Kidney tubule cell (primary cell): Measurements from ENCODE around the gene SLC38A8.

Source experiments
- DNase-seq: peaks from one replicate; pipeline ENCODE4 v3.0.0-alpha.2; 2018; ENCODE audit warnings: low spot score

The SLC38A8 gene

DNA sequence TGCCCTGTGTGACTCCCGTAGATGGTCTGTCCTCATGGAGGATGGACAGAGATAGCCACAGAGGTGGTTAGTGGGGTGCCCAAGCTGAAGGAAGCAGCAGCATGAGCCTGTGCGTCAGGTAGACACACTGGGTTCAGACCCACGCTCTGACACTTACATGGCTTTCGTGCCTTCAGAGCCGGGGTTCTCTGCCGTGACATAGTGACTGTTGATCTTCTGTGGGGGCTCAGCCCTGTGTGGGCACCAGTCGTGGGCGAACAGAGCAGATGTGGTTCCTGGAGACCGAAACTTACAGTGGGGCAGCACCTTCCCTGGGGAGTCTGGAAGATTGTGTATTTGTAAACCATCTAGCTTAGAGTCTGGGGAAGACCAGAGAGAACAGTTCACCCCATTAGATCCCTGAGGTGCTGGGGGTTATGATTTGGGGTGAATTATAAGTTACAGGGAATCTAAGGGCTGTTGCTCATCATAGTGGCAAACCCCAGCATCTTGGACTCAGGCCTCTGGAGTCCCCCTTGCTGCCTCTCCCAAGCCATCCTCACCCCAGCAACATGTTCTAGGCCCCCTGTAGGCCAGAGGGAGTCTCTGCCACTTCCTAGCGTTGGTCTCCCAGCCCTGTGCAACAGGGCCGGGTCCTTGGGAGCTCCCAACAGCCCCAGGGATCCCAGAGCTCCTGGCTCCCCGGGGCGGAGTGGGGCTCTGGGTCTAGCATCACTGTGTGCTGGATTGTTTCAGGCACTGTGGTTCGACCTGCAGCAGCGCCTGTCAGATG lies 45.9 kb downstream of the SLC38A8 start:
- DNase-seq = no peak

DNA sequence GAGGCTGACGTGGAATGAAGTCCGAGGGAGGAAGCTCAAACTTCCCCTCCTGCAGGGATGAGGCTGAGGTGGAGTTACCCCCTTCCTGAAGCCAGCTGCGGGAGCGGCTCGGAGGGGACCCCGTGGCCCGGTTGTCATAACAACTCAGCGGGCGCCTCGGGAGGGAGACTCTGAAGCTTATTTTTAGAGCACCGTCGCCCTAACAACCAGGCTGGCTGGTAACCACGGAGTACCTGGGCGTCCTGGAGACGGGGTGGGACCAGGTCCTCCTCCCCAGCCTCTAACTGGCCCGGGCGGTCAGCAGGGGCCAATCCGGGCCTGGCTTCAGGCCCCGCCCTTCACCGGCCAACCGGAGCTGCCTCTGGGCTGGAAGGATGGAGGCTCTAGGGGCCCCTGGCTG lies 46.8 kb downstream of the SLC38A8 start:
- DNase-seq = peak; percentile 46

DNA sequence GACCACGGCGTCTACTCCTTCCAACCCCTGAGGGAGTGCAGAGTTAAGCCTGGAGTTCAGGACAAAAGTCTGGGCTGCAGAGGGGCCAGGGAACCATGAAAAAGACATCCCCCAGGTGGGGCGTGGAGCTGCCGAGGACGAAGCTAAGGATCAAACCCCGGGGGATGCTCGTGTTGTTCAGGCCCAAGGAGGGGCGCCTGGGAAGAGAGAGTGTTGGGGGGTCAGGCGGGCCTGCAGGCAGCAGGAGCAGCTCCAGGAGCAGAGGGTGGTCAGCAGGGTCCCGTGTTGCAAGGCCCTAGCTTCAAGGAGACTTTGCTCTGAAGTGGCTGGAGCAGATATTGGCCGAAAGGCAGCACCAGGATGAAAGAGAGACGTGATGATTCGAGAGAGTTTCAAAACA lies 47.9 kb downstream of the SLC38A8 start:
- DNase-seq = no peak

DNA sequence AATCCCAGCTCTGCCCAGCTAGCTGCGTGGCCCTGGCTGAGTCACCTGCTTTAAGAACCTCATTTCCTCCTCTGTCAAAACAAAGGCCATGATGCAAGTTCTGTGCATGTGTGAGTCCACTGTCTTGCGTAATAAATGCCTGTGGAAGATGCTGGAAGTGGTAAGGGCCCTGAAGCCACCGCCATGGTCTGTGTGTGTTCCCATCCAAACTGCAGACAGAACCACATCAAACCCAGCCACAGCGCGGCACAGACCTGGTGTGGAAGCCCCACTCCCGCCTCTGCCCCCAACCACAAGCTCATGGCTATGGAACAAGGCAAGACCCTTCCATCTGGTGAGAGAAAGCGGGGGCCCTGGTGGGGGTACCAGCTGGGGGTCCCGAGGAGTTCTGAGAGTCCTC lies 48.5 kb downstream of the SLC38A8 start:
- peak; percentile 86 for DNase-seq

DNA sequence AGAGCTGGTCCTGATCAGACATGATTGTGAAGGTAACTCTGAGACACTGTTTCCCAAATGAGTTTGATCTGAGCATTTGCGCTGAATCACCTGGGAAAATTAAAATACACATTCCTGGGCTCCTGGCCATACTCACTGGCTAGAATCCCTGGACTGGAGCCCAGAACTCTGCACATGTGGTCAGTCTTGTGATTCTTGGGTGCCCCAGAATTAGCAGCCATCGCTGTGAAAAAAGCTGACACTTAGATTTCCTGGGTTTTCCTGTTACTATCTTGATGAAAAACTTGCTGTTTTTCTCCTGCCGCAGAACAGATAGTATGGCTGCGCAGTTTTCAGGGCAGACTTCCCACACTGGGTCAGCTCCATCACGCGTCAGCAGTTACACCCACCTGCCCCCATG lies 50.0 kb downstream of the SLC38A8 start:
- peak; percentile 84 for DNase-seq

DNA sequence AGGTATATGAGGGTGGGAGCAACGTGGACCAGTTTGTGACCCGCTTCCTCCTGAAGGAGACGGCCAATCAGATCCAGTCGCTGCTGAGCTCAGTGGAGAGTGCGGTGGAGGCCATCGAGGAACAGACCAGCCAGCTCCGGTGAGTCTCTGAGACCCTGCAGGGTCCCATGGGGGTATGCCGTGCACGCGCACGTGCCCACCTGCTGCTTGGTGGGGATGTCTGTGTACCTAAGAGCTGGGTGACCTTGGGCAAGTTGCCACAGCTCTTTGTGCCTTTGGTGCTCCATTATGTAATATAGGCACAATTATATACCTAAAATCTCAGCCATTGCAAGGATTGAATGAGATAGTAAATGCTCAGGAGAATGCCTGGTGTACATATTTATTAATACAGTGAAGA lies 52.1 kb downstream of the SLC38A8 start:
- no peak for DNase-seq

DNA sequence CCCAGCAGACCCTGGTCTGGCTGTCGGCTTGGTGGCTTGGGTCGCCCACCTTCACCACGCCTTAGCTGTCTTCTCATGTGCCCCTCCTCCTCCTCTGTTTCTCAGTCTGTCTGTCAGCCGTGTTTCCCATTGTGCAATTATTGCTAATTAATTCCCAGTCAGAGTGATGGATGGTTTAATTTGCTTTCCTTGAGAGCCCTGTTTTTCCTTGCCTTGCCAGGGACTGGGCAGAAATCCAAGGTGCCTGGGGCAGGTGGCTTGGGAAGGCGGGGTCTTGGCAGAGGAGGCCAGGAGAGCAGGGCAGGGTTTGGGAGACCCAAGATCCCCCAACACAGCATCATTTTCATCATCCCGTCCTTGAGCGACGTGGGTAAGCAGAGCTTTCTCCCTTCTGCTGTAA lies 53.3 kb downstream of the SLC38A8 start:
- no peak for DNase-seq

DNA sequence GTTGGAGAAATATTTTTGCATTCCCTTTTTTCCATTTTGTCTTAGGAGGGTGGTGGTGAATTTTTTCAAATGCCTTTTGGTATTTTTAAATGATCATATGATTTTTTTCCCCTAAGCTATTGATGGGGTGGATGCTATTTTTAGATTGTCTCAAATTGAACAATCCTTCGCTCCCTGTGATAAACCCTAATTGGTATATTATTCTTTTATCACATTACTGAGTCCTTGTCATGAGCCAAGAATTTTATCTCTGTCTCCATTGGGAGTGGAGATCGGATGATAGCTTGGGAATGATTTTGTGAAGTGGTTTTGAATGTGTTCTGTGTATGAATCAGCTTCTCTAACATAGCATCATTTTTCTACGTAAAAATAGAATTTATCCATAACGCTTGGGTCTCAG lies 59.1 kb downstream of the SLC38A8 start:
- no peak for DNase-seq

DNA sequence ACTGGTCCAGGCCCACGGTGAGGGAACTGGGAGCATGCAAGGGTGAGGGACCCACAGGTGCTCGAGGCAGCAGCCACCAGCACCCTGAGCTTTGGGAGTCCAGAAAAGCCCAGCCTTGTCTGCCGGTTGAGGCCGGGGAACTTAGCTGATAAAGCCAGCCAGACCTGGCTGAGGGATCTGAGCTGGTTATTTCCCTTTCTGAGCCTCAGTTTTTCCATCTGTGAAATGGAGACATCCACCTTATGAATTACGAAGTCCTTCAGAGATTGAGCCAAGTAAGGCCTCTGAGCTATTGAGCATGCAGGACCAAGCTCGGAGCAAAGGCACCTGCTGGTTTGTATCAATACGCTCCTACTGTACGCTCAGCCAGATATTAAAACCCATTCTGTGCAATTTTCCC lies 60.8 kb downstream of the SLC38A8 start:
- DNase-seq = no peak

DNA sequence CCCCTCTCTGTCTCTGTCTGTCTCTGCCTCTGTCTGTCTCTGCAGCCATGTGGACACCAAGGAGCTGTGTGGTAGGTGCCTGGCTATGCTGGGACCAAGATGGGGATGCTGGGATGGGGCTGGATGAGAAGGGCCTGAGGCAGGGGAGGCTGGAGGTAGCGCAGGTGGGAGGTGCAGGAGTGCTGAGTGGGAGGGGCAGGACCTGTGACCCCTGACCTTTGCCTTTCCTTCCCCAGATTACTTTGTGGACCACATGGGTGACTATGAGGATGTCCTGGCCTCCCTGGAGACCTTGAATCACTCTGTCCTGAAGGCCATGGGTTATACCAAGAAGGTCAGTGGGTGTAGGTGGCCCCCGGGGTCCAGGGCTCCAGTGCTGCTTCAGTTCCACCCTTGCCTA lies 61.8 kb downstream of the SLC38A8 start:
- no peak for DNase-seq

DNA sequence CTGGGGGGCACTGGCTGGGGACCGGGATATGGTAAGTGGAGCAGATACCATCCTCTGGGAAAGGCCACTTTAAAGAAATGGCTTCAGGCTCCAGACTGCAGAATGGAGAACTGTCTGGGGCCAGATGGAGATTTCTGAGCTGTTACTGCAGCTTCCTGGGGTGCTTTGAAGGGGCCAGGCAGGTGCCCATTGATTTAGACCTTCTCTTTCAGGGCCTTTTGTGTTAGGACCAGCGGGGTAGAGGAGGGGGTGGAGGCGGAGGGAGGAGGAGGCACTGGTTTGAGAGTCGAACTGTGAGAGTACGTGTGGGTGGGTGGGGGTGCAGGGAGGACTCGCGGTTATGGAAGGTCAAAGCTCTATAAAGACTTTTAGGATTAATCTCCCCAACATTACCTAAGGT lies 63.2 kb downstream of the SLC38A8 start:
- DNase-seq = no peak

DNA sequence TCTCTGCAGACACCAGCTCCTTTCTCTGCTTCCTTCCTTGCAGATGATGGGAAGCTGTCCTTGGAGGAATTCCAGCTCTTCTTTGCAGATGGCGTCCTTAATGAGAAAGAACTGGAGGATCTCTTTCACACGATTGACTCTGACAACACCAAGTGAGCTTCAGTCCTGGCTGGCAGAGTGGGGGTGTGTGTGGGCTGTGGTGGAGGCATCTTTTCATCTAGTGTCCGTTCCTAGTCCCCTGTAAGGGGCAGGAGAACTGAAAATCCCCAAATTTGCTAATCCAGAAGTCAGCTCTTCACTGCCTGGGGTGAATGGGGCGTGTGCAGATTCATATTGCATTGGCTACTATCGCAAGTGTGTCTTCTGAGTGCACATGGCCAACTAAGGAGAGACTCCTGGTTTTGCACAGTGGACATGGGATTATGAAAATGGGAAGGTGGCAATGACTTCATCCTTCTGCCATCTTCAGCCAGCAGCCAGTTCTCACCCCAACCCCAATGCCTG lies 64.1 kb downstream of the SLC38A8 start:
- no peak for DNase-seq

DNA sequence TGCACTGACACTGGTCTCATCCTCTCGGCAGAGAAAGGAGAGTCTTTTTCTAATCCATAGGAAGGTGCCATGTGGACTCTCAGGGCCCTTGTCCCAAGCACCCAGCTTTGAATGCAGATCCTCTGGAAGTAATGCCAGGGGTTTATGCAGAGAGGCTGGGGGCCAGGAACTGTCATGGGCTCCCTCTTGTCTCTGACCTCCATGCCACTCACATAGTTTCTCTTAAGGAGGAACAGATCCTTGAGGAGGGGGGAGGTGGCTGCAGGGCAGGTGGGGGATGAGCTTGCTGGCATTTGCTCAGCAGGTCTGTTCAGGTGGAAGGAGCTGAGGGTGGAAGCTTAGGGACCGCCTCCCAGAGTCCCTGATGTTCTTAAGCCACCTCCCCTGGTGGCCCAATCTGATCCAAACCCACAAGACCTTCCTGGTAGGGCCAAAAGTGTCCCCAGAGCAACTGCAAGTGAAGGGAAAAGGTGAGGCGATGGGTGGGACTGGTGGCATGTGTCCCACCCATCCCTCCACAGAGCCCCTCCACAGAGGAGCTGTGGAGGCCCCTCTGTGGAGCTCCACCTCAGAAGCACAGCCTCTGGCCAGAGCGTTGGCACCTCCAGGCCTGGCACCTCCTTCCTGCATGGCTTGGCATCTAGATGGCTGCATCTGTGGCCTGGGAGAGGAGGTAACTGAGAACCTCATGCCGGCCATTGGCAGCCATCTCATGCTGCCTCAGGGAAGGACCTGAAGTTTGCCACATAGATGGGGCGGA lies 65.4 kb downstream of the SLC38A8 start:
- no peak for DNase-seq

DNA sequence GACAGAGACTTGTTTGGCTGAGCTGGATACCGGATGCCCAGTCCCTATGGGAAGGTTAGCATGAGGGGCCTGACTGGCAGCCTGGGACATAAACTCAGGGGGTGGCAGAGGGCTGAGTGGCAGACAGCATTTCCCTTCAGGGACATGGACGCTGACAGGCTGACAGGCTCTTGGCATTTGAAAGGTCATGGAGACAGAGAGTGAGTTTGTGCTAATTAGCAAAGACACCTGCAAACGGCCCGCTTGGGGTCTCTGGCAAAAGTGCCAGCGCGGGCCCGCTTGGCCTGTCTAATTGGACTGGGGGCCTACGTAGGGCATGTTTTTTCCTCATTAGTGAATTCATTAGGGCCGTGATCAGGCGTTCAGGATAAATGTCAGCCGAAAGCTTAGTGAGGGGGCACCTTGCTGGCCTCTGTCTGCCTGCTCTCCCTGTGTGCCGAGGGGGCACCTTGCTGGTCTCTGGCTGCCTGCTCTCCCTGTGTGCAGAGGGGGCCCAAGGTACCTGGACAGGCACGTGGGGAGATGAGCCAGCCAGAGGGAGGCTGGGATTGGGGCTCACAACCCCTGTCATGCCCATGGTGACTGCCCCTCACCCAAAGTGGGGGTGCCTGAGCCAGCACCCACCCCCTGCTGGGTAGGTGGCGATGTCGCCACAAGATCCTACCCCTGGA lies 66.9 kb downstream of the SLC38A8 start:
- no peak for DNase-seq

DNA sequence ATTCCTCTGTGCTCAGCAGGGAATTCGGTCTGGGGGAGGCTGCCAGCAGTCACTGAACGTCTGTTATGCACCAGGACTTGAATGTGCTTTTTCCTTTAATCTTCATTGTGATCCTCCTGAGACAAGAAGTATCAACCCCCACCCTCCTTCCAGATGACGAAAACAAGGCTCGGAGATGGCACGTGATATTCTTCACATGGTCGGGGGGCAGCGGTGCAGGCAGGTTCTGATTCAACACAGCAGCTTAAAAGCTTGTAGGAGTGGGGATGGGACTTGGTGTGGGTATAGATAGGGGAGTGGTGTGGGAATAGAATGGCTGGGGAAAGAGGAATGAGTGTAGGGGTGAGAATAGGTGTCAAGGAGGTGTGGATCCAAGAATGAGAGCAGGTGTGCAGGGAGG lies 68.1 kb downstream of the SLC38A8 start:
- DNase-seq = no peak

DNA sequence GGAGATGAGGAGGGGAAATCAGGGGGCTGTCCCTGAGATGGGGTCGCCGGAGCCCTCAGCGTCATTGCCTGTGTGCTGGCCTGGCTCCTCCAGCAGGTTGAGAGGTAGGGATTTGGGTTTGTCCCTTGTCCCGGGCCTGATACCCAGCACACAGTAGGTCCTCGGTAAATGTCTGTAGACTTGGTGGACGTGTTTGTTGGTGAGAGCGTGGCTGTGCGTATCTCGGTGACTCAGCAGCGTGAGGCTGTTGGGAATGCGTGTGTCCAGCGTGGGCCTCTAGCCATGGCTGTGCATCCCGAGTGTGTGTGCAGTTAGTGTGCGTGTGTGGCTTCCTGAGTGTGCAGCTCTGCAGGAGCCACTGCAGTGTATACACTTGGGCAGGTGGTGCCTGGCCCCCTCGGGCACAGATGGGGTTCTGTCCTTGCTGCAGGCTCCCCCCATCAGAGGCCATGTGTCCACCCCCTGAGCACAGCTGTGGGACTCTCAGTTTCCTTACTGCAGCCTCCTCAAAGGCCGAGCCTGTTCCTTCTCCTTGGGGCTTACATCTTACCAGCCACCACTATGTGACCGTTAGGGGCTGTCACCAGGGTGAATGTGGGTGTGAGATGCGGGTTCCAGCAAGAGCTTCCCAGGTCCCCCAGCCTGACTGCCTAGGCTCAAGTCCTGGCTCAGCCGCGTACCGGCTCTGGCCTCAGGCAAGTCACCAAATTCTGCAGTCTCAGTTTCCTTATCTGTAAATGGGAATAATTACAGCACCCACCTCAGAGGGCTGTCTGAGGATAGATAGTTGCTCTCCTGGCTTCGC lies 68.8 kb downstream of the SLC38A8 start:
- DNase-seq = no peak

DNA sequence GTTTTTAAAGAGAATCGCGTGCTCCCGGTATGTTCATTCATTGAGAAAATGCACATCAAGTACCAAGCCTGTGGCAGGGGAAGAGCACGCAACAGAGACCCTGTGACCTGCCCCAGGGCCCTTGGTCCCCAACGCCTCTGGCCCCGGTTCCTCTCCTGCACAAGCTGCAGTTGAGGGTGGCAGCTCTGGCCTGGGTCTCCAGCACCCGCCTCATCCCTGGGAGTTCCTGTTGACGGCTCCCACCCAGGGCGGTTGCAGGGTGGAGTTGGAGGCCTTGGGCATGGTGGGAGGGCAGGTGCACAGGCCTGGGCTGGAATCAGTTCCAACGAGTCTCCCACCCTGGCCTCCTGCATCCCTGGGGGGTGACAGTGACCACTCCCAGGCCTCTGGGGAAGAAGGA lies 69.5 kb downstream of the SLC38A8 start:
- no peak for DNase-seq

DNA sequence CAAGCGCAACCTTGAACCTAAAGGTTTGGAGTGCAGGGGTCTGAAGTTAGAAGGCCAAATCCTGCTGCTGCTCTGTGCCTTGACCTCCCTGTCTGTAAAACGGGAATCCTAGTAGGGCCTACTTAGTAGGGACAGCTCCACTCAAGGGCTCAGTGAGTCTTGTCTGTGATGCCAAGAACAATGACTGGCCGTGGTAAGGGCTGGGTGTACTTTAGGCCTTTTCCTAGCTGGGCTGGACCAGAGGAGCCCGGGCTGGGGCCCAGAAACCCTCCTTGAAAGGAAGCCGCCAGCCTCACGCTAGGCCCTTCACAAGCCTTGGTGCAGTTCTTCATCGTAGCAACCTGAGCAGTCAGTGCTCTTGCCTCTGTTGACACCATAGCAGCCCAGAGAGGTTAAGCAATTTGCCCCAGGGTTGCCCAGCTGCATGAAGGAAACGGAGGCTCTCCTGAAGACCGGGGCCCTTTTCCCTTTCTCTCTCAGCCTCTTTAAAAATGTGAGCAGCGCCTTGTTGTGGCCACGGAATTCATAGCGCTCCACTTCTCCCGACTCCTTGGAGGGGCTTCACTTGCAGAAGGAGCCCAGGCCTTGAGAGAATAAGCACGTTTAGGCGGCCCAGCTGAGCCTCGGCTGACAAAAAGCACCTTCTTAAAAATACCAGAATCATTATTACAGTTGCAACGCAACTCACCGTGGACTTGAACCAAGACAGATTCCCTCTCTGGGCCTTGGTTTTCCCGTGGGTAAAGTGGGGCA lies 70.2 kb downstream of the SLC38A8 start:
- no peak for DNase-seq

DNA sequence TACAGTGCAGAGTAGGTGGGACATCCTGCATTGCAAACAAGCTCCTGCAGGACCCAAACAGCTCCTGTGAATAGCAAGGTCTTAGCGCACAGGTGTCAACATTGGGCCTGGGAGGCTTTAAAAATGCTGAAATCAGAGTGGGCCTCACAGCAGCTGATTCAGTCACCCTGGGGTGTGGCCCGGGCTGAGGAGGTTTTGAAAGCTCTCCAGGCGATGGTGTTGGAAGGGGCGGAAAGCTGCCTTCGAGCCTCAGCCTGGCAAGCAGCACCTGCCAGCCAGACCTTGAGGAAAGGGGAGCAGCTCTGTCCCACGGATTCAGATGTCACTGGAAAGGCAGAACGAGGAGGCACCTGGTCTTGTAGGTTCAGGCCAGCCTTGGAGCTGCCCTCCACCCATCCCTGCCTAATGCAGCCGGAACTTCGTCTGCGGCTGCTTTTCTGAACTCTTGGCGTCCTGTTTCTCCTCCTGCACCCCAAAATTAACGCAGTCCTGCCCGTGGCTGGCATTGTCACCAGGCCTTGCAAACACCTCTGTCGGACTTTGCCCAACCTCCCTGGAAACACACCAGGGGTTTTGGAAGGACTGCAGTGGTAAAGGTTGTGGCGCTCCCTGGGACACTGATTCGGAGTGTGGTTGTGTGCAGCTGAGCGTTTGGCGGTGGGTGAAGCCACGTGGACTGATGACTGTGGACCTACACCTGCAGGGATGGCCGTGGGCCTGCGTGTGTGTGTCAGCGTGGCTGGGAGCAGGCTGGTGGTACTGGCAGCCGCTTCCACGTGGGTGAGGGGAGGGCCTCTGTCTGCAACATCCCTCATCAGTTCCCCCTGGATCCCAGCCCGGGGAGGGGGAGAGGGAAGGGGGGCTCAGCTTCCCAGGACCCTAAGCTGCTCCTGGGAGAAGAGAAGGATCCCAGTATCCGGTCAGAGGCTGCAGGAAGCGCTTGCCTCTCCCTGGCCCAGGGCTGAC lies 71.1 kb downstream of the SLC38A8 start:
- DNase-seq = no peak

DNA sequence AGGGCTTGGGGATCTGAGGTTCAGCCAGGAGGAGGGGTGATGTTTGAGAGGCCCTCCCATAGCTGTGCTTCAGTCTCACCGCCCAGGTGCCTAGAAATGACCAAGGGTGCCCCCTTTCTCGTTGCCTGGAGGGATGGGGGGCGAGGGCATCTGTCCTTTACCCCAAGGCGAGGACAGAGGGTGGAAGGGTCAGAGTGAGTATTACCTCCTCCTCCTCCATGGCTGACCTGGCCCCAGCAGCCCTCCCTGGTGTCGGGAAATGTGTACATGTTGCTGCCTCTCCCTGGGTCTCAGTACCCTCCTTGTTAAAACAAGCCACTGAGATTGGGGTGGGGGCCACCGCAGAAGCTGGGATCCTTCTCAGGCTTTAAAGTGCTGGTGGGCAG lies 72.2 kb downstream of the SLC38A8 start:
- DNase-seq = no peak
